SK-N-SH treated with all-trans-retinoic acid at 6 μM for 48 hours (cell line): Measurements from ENCODE around the gene BRD4.

Experiments used
- ATAC-seq: fragments of 200-7000 bp; cut with Tn5 transposase; 3 replicates; pipeline ENCODE4 v1.9.1; 2020; ENCODE audit warnings: mild to moderate bottlenecking, moderate library complexity
- ARNTL ChIP-seq: fragments of 450-650 bp; formaldehyde crosslinking; IDR thresholded peaks from 2 replicates; pipeline ENCODE4 v1.5.0; 2020; ENCODE audit warnings: low read depth, mild to moderate bottlenecking, moderate library complexity, borderline replicate concordance
- BACH2 ChIP-seq: fragments of 250-450 bp; sonication (Bioruptor Pico); IDR thresholded peaks from 2 replicates; pipeline ENCODE4 v1.9.0; 2021; ENCODE audit warnings: mild to moderate bottlenecking, borderline replicate concordance
- CREB5 ChIP-seq: fragments of 250-450 bp; sonication (Bioruptor Pico); IDR thresholded peaks from 2 replicates; pipeline ENCODE4 v1.5.1; 2020; ENCODE audit warnings: low read depth, mild to moderate bottlenecking, moderate library complexity
- CSDC2 ChIP-seq: fragments of 250-450 bp; sonication (Bioruptor Pico); IDR thresholded peaks from 2 replicates; pipeline ENCODE4 v1.5.0; 2020; ENCODE audit warnings: mild to moderate bottlenecking, moderate library complexity
- ESRRG ChIP-seq: fragments of 250-450 bp; sonication (Bioruptor Pico); IDR thresholded peaks from 2 replicates; pipeline ENCODE4 v1.6.1; 2021; ENCODE audit warnings: mild to moderate bottlenecking
- ISL1 ChIP-seq: fragments of 250-450 bp; sonication (Bioruptor Pico); IDR thresholded peaks from 2 replicates; pipeline ENCODE4 v2.1.2; 2022; ENCODE audit warnings: mild to moderate bottlenecking, moderate library complexity
- OSR1 ChIP-seq: fragments of 250-450 bp; sonication (Bioruptor Pico); IDR thresholded peaks from 2 replicates; pipeline ENCODE4 v1.8.0; 2022; ENCODE audit warnings: moderate library complexity, mild to moderate bottlenecking, inconsistent platforms
- PATZ1 ChIP-seq: fragments of 250-450 bp; sonication (Bioruptor Pico); IDR thresholded peaks from 2 replicates; pipeline ENCODE4 v1.8.0; 2020; ENCODE audit warnings: mild to moderate bottlenecking, moderate library complexity, borderline replicate concordance
- PPARA ChIP-seq: fragments of 250-450 bp; sonication (Bioruptor Pico); IDR thresholded peaks from 2 replicates; pipeline ENCODE4 v1.5.0; 2020; ENCODE audit warnings: mild to moderate bottlenecking, borderline replicate concordance
- SNAI2 ChIP-seq: fragments of 250-450 bp; sonication (Bioruptor Pico); IDR thresholded peaks from 2 replicates; pipeline ENCODE4 v1.5.0; 2020; ENCODE audit warnings: mild to moderate bottlenecking, moderate library complexity
- TCF4 ChIP-seq: fragments of 250-450 bp; sonication (Bioruptor Pico); IDR thresholded peaks from 2 replicates; pipeline ENCODE4 v1.8.0; 2021; ENCODE audit warnings: mild to moderate bottlenecking, moderate library complexity, borderline replicate concordance
- TOX ChIP-seq: fragments of 250-450 bp; sonication (Bioruptor Pico); IDR thresholded peaks from 2 replicates; pipeline ENCODE4 v1.8.0; 2021; ENCODE audit warnings: mild to moderate bottlenecking, moderate library complexity, borderline replicate concordance
- TSHZ2 ChIP-seq: fragments of 250-450 bp; sonication (Bioruptor Pico); IDR thresholded peaks from 2 replicates; pipeline ENCODE4 v1.5.0; 2020; ENCODE audit warnings: mild to moderate bottlenecking, moderate library complexity
- ZC3H10 ChIP-seq: fragments of 250-450 bp; sonication (Bioruptor Pico); IDR thresholded peaks from 2 replicates; pipeline ENCODE4 v1.5.1; 2021; ENCODE audit warnings: mild to moderate bottlenecking, moderate library complexity
- ZFP3 ChIP-seq: fragments of 250-450 bp; sonication (Bioruptor Pico); IDR thresholded peaks from 2 replicates; pipeline ENCODE4 v1.5.0; 2020; ENCODE audit warnings: mild to moderate bottlenecking, moderate library complexity
- ZFP30 ChIP-seq: fragments of 450-650 bp; formaldehyde crosslinking; IDR thresholded peaks from 2 replicates; pipeline ENCODE4 v1.5.0; 2022; ENCODE audit warnings: mild to moderate bottlenecking, moderate library complexity
- ZNF565 ChIP-seq: fragments of 450-650 bp; formaldehyde crosslinking; conservative IDR thresholded peaks from 2 replicates; pipeline ENCODE4 v1.5.0; 2020; ENCODE audit warnings: low read depth, mild to moderate bottlenecking, moderate library complexity
- ZNF70 ChIP-seq: fragments of 450-650 bp; formaldehyde crosslinking; IDR thresholded peaks from 2 replicates; pipeline ENCODE4 v1.5.0; 2020; ENCODE audit warnings: mild to moderate bottlenecking, moderate library complexity
- ZNF8 ChIP-seq: fragments of 450-650 bp; formaldehyde crosslinking; IDR thresholded peaks from 2 replicates; pipeline ENCODE4 v1.5.0; 2020; ENCODE audit warnings: mild to moderate bottlenecking, moderate library complexity
- TF ChIP-seq, protein P1 (sequence below): fragments of 250-450 bp; sonication (Bioruptor Pico); IDR thresholded peaks from 2 replicates; pipeline ENCODE4 v1.8.0; 2021; ENCODE audit warnings: low read depth, mild to moderate bottlenecking, moderate library complexity, borderline replicate concordance
- TF ChIP-seq, protein P2 (sequence below): fragments of 250-450 bp; sonication (Bioruptor Pico); IDR thresholded peaks from 2 replicates; pipeline ENCODE4 v1.5.1; 2021; ENCODE audit warnings: mild to moderate bottlenecking, moderate library complexity

Gene BRD4

GRCh38 chr19:15288146-15288963 is 44.0 kb downstream of the BRD4 start:
- no peak for TF ChIP-seq CSDC2
- TF ChIP-seq TCF4 (CRISPR knock-in tag), result peak; percentile 48; the same call in 1 of the 2 replicates
- ATAC-seq, result peak; percentile 78

DNA sequence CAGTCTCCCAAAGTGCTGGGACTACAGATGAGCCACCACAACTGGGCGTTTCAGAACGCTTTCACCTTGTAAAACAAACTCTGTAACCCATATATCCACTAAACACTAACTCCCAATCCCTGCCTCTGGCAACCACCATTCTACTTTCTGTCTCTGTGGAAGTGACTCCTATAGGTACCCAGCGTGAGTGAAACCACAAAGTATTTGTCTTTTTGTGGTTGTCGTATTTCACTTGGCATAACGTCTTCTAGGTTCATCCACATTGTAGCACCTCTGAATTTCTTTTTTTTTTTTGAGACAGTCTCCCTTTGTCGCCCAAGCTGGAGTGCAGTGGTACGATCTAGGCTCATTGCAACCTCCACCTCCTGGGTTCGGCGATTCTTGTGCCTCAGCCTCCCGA is 44.8 kb downstream of the BRD4 start:
- ATAC-seq, result no peak
- TF ChIP-seq ISL1 (CRISPR knock-in tag) (no peak), ZNF70 (no peak), ESRRG (no peak), TSHZ2 (CRISPR knock-in tag) (no peak), ZC3H10 (CRISPR knock-in tag) (no peak), ARNTL (no peak), ZFP30 (CRISPR knock-in tag) (no peak), ZNF565 (CRISPR knock-in tag) (no peak), BACH2 (CRISPR knock-in tag) (no peak), TCF4 (CRISPR knock-in tag) (no peak), PATZ1 (no peak), OSR1 (CRISPR knock-in tag) (no peak)
- TF ChIP-seq, all 23 proteins: peak for 0

- TF ChIP-seq ESRRG (no peak), PATZ1 (no peak), ISL1 (CRISPR knock-in tag) (no peak), ARNTL (no peak), SNAI2 (CRISPR knock-in tag) (no peak), OSR1 (CRISPR knock-in tag) (no peak), ZNF8 (no peak), PPARA (CRISPR knock-in tag) (no peak), TSHZ2 (CRISPR knock-in tag) (no peak), CREB5 (CRISPR knock-in tag) (no peak), TOX (CRISPR knock-in tag) (no peak), ZC3H10 (CRISPR knock-in tag) (no peak), CSDC2 (no peak), TCF4 (CRISPR knock-in tag) (no peak), ZFP3 (CRISPR knock-in tag) (no peak)
- TF ChIP-seq, protein P1, sequence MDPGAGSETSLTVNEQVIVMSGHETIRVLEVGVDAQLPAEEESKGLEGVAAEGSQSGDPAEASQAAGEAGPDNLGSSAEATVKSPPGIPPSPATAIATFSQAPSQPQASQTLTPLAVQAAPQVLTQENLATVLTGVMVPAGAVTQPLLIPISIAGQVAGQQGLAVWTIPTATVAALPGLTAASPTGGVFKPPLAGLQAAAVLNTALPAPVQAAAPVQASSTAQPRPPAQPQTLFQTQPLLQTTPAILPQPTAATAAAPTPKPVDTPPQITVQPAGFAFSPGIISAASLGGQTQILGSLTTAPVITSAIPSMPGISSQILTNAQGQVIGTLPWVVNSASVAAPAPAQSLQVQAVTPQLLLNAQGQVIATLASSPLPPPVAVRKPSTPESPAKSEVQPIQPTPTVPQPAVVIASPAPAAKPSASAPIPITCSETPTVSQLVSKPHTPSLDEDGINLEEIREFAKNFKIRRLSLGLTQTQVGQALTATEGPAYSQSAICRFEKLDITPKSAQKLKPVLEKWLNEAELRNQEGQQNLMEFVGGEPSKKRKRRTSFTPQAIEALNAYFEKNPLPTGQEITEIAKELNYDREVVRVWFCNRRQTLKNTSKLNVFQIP (CRISPR knock-in tag), result no peak
- TF ChIP-seq, protein P2, sequence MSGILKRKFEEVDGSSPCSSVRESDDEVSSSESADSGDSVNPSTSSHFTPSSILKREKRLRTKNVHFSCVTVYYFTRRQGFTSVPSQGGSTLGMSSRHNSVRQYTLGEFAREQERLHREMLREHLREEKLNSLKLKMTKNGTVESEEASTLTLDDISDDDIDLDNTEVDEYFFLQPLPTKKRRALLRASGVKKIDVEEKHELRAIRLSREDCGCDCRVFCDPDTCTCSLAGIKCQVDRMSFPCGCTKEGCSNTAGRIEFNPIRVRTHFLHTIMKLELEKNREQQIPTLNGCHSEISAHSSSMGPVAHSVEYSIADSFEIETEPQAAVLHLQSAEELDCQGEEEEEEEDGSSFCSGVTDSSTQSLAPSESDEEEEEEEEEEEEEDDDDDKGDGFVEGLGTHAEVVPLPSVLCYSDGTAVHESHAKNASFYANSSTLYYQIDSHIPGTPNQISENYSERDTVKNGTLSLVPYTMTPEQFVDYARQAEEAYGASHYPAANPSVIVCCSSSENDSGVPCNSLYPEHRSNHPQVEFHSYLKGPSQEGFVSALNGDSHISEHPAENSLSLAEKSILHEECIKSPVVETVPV, result no peak
Observed at GRCh38 chr19:15286688-15287365, 45.5 kb downstream of the BRD4 start.

More at GRCh38 chr19:15286688-15287365, 45.5 kb downstream of the BRD4 start:
- ATAC-seq, result no peak
